Measurements from ENCODE around the gene PSMD11.
"Not testable (repeated sequence)": the region's sequence is repeated elsewhere in the genome, so short reads cannot be mapped to it uniquely, and the experiment has no call there.

PSMD11 gene

DNA sequence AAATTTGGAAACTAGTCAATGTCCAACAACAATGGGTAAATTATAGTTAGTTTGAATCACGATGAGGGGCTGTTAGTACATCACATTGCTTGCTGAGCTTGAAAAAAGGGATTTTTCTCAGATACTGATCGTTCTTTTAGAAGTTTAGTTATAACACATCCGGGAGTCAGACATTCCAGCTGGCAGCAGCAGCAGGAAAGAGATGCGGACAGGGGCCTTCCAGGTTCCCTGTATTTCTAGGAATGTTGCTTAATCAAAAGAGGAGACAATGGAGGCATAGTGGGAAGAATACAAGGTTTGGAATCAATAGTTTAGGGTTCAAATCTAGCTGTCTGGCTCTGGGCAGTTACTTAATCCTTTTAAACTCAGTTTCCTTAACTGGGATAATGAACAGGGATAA lies 70.3 kb downstream of the PSMD11 start:
- DNase-seq (ENCODE audit: low spot score), result no peak

DNA sequence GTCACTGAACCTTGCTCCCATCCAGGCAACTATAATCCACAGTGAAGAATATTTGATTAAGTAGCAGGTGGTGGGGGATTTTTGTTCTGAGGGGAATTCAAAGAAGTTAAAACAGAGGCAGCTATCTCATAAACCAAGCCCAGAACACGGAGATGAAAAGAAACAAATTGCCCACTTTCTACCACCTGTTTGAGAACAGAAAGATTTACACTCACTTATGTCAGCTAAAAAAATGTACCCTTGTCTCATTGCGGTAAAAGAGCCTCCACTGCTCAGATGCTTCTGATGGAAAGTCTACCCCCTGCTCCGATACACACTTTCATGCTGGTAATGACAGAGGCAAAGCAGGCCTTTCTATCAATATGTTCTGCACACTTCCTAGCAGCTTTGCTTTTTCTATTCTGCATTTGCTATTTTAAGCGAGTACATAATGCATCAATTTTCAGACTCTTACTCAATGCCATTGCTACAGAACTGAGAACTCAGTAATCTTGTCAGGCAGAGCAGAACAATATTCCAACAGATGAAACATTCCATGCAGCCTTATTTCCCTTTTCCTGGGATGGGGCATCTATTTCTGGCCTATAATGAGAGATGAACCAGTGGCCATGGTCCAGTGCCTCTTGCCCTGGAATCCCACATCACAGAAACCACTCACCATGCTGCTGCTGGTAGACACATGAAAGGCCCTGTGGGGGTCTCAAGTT lies 71.5 kb downstream of the PSMD11 start:
- peak; percentile 38 for DNase-seq (ENCODE audit: low spot score)

DNA sequence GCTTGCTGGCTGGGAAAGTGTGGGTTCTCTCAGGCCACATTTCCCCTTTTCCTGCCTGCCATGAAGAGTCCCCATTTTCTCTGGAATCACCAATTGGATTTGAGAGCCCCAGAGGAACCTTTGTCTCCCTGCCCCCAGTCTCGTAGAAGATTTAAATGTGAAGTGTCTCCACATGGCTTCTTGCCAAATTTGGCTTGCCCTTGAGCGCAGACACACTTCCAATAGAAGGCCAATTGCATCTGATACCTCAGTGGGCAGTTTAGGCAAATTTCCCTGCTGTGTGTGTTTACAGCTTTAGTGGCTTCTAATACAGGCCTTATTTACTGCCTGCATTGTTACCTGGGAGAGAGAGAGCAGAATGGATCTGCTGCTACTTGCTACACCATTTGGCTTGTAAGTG lies 72.1 kb downstream of the PSMD11 start:
- no peak for DNase-seq (ENCODE audit: low spot score)

DNA sequence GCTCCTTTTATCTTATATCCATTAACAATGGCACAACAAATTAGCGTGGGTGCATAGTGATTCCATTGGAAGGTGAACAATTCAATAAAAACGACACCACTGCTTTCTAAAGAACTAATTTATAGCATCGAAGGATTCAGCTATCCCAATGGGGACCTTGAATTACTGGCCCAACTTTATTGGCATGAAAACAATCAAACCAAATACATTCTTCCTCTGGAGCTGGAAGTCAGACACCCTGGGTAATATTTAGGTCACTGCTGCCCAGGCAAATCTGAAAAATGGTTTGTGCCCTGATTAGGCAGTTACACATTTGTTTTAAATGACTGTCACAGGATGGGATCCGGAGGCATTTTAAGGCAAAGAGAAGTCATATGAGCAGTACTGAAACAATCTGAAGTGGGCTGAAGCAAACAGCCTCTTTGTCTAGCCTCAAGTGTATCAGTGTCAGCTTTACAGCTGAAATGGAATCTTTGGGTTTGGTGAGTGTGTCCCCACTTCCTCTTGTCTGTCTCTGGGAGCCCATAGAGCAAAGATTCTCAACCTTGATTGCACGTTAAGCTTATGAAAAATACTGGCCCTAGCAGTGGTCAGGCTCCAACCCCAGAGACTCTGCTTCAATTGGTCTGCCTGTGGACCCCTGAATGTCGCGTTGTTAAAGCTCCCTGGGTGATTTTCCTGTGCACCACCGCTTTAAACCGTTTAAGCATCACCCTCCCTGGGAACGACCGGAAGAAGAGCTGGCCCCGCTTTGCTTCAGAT lies 72.8 kb downstream of the PSMD11 start:
- DNase-seq (ENCODE audit: low spot score), result no peak

DNA sequence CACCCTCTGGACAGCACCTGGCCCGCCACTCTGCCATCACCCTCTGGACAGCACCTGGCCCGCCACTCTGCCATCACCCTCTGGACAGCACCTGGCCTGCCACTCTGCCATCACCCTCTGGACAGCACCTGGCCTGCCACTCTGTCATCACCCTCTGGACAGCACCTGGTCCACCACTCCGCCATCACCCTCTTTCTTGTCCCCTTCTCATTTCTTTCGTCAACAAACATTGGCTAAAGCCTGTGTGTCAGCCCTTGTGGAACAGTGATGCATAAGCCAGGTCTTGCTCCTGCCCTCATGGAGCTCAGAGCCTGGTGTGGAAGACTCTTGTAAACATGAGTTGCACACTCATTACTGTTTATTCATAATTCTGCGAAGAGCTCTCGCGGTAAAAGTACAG lies 73.7 kb downstream of the PSMD11 start:
- no peak for DNase-seq (ENCODE audit: low spot score)

GRCh38 chr17:32518646-32519227 lies 74.4 kb downstream of the PSMD11 start:
- DNase-seq (ENCODE audit: low spot score), result no peak

DNA sequence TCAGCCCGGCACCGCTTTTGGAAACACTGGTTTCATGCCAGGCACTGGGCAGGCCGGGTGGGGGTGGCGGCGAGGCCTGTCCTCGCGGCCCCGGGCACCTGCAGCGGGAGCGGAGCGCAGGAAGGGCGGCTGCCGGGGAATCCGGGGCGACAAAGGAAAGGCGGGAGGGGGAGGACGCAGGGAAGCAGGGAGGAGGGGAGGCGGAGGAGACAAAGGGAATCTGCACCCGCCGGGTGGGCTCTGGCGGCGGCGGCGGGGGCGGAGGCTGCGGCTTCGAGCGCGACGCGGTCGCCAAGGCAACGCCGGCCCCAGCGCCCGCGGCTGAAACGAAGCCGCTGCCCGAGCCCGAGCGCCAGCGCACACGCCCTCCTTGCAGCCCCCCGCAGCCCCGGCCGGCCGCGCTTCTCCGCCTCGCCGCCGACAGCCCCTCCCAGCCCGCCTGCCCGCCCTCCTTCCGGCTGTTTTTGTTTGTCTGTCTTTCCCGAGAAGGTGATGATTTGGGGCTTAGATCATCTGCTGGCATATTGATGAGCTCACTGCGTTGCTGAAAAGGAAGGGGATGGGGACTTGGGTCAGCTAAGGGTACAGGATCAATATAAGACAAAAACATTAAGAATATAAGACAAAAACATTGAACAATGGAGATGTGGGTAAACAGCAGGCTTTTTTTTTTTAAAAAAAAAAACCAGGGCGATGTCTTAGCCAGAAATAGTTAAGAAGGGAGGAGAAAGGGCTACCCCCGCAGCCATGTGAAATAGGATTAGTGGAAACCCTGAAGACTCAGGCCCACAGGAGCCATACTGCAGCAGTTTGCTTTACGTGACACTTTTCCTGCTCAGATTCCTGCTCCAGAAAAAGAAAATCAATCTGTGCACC lies 75.2 kb downstream of the PSMD11 start:
- peak; percentile 81 for DNase-seq (ENCODE audit: low spot score)

DNA sequence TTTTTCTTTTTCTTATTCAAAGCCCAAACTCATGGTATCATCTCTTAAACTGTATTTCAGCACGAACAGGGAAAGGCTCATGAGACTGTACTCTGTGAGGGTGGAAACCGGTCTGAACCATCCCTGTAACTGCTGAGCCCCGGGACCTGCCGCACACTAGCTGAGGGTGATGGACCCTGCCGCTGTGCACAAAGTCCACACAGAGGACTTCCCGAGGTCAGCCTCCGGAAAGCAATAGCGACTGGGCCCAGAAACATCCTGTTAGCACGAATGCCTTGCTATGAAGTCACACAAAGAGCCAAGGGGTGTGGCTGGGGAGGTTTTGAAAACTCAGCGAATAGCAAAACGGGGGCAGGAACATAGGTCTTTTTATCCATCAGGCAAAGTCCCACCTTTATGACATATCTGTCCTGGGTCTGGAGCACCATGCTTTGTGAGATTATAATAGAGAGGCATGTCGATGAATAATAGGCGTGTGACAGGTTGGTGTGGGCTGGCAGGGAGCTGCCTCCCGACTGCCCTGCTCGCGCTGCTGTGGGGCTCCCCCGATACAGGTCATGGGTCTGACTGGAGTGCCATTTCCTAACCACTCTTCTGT lies 75.9 kb downstream of the PSMD11 start:
- DNase-seq (ENCODE audit: low spot score), result peak; percentile 74

DNA sequence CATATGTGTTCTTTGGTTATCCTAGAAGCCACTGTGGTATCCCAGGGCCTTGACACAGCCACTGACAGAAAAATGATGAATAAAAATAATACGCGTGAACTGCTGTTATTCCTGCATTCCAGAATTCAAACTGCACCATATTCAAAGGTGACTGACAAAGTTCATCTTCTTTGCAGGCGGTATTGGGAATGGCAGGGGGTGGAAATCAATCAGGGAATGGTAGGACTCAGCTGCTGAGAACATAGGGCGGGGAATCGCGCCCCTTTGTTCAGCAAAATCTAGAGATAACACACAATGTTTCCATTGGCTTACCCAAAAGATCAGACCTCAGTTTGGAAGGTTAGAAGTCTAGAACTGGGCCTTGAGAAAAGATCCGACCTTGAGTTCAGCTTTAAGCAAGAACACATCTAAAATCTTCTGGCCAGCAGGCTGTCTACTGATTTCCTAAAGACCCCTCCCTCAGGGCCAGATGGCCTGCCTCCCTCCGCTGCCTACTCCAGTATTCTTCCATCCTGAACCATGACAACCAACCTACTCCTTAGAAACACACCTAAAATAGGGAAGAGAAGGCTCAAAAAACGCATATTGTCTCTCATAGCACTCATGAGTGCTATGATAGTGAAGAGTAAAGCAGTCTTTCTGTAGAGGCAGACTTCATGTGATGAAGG lies 76.6 kb downstream of the PSMD11 start:
- no peak for DNase-seq (ENCODE audit: low spot score)

DNA sequence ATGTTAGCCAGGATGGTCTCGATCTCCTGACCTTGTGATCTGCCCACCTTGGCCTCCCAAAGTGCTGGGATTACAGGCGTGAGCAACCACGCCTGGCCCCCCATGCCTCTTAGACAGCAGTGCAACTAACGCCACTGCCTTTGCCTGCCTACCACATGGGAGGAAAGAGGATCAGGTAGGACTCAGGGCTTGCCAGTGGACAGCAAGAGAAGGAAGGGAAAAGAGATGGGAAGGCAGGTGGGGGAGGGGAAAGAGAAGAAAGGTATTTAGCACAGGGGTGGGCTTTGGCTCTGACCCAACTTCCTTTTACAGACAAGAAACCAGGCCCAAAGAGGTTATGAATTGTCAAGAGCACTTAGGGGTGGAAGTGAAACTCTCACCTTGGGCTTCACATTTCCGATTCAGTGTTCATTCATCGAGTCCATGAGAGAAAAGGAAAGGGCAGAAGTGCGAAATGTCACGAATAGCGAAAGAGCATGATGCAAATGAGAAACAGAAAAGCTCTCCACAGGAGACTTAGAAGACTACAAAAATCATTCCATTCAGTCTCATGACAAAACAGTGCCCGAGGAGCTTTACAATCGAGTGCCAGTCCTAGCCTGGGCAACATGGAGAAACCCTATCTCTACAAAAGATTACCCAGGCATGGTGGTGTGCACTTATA lies 78.8 kb downstream of the PSMD11 start:
- no peak for DNase-seq (ENCODE audit: low spot score)

- DNase-seq (ENCODE audit: low spot score), result no peak
Observed at GRCh38 chr17:32523827-32524552, 79.7 kb downstream of the PSMD11 start.

- not testable (repeated sequence) for DNase-seq (ENCODE audit: low spot score)
Observed at GRCh38 chr17:32524553-32524880, 80.2 kb downstream of the PSMD11 start.

DNA sequence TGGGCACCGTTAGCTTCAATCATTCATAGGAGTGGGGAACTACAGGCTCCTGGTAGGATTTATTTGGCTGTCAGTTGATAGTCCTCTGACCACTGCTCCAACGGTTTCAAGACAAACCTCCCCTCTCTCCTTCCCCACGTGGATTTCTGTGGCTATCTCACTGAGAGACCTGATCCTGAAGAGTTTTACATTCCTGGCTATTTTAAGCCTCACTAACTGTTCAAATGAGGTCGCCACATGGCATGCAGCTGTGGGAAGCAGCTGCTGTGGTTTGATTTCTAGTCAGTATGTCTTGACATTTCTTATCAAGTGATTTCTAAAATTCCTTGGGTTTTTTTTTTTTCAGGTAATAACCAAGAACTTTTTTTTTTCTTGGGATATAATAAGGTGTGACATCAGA lies 80.8 kb downstream of the PSMD11 start:
- peak; percentile 49 for DNase-seq (ENCODE audit: low spot score)

DNA sequence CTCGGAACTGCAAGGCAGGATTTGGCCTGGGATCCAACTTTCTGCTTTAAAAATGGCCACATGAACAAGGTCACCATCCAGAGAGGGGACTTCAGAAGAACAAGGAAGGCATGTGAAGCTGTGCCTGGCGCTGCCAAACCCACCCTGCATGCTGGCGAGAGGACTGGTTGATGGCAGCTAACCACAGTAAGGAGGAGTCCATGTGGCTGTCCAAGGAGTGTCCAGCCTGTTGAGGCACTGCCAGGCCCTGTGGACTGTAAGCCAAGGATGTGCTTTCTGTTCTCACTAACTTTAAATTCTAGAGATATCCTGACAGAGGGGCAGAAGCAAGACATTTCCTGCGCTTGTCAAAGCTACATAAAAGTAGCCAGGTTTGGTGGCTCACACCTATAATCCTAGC lies 82.8 kb downstream of the PSMD11 start:
- no peak for DNase-seq (ENCODE audit: low spot score)

GRCh38 chr17:32528825-32529224 lies 84.5 kb downstream of the PSMD11 start:
- no peak for DNase-seq (ENCODE audit: low spot score)

DNA sequence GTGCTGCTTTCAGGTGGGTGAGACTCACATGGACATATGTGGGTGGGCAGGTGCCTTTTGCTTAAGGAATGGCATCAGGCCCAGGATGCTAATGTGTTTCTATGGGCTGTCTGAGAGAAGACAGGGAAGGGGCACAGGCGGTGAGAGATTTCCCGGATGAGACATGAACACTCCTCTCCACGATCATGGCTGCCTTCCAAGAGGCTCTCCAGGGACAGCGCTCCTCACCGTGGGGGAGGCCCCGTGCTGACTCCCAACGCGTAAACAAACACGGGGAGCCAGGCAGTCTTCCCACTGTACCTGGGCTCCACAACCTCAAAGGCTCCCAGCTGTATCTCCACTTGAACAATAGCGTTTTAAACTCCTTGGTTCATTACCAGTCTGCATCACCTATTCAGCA lies 85.3 kb downstream of the PSMD11 start:
- no peak for DNase-seq (ENCODE audit: low spot score)

Data from kidney tubule cell (primary cell).